Endothelial cell of umbilical vein (primary cell): ENCODE results near the gene AUTS2.

Experiments used
- EZH2 ChIP-seq: IDR thresholded peaks from 2 replicates; pipeline ENCODE4 v1.6.1; 2012; ENCODE audit warnings: borderline replicate concordance, low read depth, mild to moderate bottlenecking, moderate library complexity, low read length, inconsistent platforms; ENCODE audit not compliant: severe bottlenecking
- MAX ChIP-seq: IDR thresholded peaks from 2 replicates; pipeline ENCODE4 v1.6.1; 2011; ENCODE audit not compliant: insufficient read depth, insufficient read length
- POLR2A ChIP-seq: IDR thresholded peaks from 2 replicates; pipeline ENCODE4 v1.6.1; 2012; ENCODE audit warnings: low read depth, mild to moderate bottlenecking, control low read depth, low read length
- POLR2AphosphoS5 ChIP-seq: IDR thresholded peaks from 2 replicates; pipeline ENCODE4 v1.6.1; 2012; ENCODE audit warnings: low read depth, mild to moderate bottlenecking, control low read depth, low read length, moderate library complexity; ENCODE audit not compliant: insufficient read depth
- TF ChIP-seq, protein P1 (sequence below), 2 donors: IDR thresholded peaks; 1 replicate in 1 of 2; 2 replicates in 1 of 2; pipeline ENCODE4 v1.5.1; 2011; ENCODE audit warnings: low read length in 2 of 2, mild to moderate bottlenecking in 2 of 2, moderate library complexity in 2 of 2, control low read depth in 1 of 2, inconsistent platforms in 1 of 2, low read depth in 1 of 2; ENCODE audit not compliant: insufficient read depth in 1 of 2; ENCODE audit errors: extremely low read depth in 1 of 2

GRCh38 chr7:70694434-70694970 lies 1096.2 kb downstream of the AUTS2 start:
- TF ChIP-seq POLR2A (no peak), EZH2 (peak; percentile 74), POLR2AphosphoS5 (no peak), MAX (no peak)
- TF ChIP-seq, protein P1, sequence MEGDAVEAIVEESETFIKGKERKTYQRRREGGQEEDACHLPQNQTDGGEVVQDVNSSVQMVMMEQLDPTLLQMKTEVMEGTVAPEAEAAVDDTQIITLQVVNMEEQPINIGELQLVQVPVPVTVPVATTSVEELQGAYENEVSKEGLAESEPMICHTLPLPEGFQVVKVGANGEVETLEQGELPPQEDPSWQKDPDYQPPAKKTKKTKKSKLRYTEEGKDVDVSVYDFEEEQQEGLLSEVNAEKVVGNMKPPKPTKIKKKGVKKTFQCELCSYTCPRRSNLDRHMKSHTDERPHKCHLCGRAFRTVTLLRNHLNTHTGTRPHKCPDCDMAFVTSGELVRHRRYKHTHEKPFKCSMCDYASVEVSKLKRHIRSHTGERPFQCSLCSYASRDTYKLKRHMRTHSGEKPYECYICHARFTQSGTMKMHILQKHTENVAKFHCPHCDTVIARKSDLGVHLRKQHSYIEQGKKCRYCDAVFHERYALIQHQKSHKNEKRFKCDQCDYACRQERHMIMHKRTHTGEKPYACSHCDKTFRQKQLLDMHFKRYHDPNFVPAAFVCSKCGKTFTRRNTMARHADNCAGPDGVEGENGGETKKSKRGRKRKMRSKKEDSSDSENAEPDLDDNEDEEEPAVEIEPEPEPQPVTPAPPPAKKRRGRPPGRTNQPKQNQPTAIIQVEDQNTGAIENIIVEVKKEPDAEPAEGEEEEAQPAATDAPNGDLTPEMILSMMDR (IDR thresholded peaks at IDR 0.05; ENCODE audit: extremely low read depth in 1 of 2, insufficient read depth in 1 of 2, low read depth in 1 of 2, low read length in 2 of 2), result no peak
